Karpas-422 (cell line): Measurements from ENCODE around the gene SNX19. TPM values are rescaled to one million over a fixed set of nuclear protein-coding genes. Genes with fewer than 3 reads are reported as not detected.

Source experiments
- DNase-seq: peaks from one replicate; pipeline ENCODE4 v3.0.0-alpha.2; 2015
- H2AFZ ChIP-seq: fragments of 200-600 bp; sonication (generic); 2 replicates; pipeline ENCODE4 v1.6.1; 2014; ENCODE audit warnings: antibody characterized with exemption, low read length, mixed read lengths
- H3K27ac ChIP-seq: fragments of 200-600 bp; sonication (generic); 2 replicates; pipeline ENCODE4 v1.5.1; 2014; ENCODE audit warnings: mild to moderate bottlenecking, low read length, moderate library complexity
- H3K27me3 ChIP-seq: fragments of 200-600 bp; sonication (generic); 2 replicates; pipeline ENCODE4 v1.6.1; 2014; ENCODE audit warnings: low read length, mixed read lengths
- H3K36me3 ChIP-seq: fragments of 200-600 bp; sonication (generic); 2 replicates; pipeline ENCODE4 v1.6.1; 2014; ENCODE audit warnings: low read length, mixed read lengths; ENCODE audit not compliant: insufficient read depth
- H3K4me1 ChIP-seq: fragments of 200-600 bp; sonication (generic); 2 replicates; pipeline ENCODE4 v1.6.1; 2014; ENCODE audit warnings: mild to moderate bottlenecking, low read length, mixed read lengths
- H3K4me2 ChIP-seq: fragments of 200-600 bp; sonication (generic); 2 replicates; pipeline ENCODE4 v1.6.1; 2014; ENCODE audit warnings: low read length, low read depth, mild to moderate bottlenecking; ENCODE audit not compliant: poor library complexity, severe bottlenecking
- H3K4me3 ChIP-seq: fragments of 200-600 bp; sonication (generic); 2 replicates; pipeline ENCODE4 v1.5.1; 2014; ENCODE audit warnings: mild to moderate bottlenecking, antibody characterized with exemption, low read length, mixed read lengths
- H3K79me2 ChIP-seq: fragments of 200-600 bp; sonication (generic); 2 replicates; pipeline ENCODE4 v1.6.1; 2014; ENCODE audit warnings: mild to moderate bottlenecking, low read length, mixed read lengths
- H3K9ac ChIP-seq: fragments of 200-600 bp; sonication (generic); 2 replicates; pipeline ENCODE4 v1.6.0; 2014; ENCODE audit warnings: low read length
- H3K9me2 ChIP-seq: fragments of 200-600 bp; sonication (generic), shearing (Covaris generic); replicated peaks from 2 replicates; pipeline ENCODE4 v1.6.0; 2014; ENCODE audit warnings: mild to moderate bottlenecking, low read length, moderate library complexity; ENCODE audit not compliant: insufficient read depth
- H3K9me3 ChIP-seq: fragments of 300-700, 200-600 bp; sonication (generic); 2 replicates; pipeline ENCODE4 v1.6.1; 2014; ENCODE audit warnings: low read length, mixed read lengths
- H4K20me1 ChIP-seq: fragments of 200-600 bp; sonication (generic); 2 replicates; pipeline ENCODE4 v1.6.1; 2014; ENCODE audit warnings: mild to moderate bottlenecking, antibody characterized with exemption, low read length, low read depth; ENCODE audit not compliant: insufficient read depth
- total RNA-seq: library from RNA; depleted of rRNA; stranded (reverse); fragments of >200 nt; shearing (Covaris generic); gene quantifications from 2 replicates; pipeline ENCODE4 v1.2.3, GENCODE V29; 2014; ENCODE audit warnings: low replicate concordance

The SNX19 gene
- total RNA-seq, 1 experiment from 2014 or later, result 30.7 TPM

- DNase-seq, result no peak
- no peak overlapping the region for H3K9ac ChIP-seq
- no peaks in the 10 kb centered on the region for H3K79me2 ChIP-seq
- no peak overlapping the region for H3K4me3 ChIP-seq
- H4K20me1 ChIP-seq, result no peaks in the 10 kb centered on the region
- H3K9me3 ChIP-seq, result no peaks in the 10 kb centered on the region
- H3K4me2 ChIP-seq, result no peak overlapping the region
- no peaks in the 10 kb centered on the region for H3K4me1 ChIP-seq
- no peaks in the 10 kb centered on the region for H3K36me3 ChIP-seq
- no peaks in the 10 kb centered on the region for H3K9me2 ChIP-seq
- no peaks in the 10 kb centered on the region for H3K27me3 ChIP-seq
- H2AFZ ChIP-seq, result no peak overlapping the region
- H3K27ac ChIP-seq, result no peak overlapping the region
These were observed 86.3 kb downstream of the SNX19 start for GRCh38 chr11:130829920-130830511.

- H3K4me2 ChIP-seq, result no peak overlapping the region
These were observed 87.5 kb downstream of the SNX19 start for GRCh38 chr11:130828741-130829140.

DNA sequence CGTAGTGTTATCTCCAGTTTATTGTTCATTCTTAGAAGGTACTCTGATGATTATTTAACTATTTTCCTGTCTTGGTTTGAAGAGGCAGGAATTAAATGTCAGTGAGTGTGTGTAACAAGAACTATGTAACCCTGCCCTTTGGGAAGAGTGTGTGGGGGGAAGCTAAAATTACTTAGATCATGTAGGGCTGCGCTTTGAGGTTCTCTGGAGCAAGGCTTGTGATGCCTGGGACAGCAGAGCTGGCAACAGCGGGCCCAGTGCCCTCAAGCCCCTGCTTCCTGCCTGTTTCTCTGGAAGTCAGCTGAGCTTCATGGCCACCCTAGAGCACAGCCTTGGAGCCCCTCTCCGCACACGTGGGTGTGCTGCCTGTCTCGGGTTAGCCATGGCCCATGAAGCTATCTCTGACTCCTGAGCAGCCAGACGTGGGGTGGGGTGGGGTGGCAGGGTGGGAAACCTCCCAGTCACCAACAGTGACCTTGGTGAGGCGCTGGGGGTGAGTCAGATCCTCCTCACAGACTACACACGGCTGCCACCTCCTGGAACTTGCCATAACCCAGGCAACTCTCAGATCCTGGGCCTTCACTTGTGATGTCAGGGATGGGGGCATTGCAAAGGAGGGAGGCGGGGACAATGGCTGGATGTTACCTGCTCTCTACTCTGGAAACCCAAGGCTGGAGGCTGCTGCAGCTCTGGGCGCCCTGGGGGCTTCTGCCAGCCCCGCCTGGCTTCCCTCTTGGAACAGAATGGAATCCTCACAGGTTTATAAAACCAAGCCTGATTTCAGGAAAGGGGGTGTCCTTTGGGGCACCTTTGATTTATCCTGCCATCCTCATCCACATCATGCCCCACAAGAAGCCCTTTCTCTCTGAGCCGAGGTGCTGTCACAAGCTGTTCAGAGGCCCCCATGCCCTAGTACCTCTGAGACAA lies 88.6 kb downstream of the SNX19 start:
- H3K36me3 ChIP-seq, result no peaks in the 10 kb centered on the region
- H3K27ac ChIP-seq, result no peak overlapping the region
- H3K4me3 ChIP-seq, result no peak overlapping the region
- no peaks in the 10 kb centered on the region for H3K79me2 ChIP-seq
- no peak overlapping the region for H3K9ac ChIP-seq
- H3K4me2 ChIP-seq, result no peak overlapping the region
- H3K9me2 ChIP-seq, result no peaks in the 10 kb centered on the region
- no peaks in the 10 kb centered on the region for H4K20me1 ChIP-seq
- no peaks in the 10 kb centered on the region for H3K27me3 ChIP-seq
- H3K9me3 ChIP-seq, result no peaks in the 10 kb centered on the region
- peak; percentile 55 for DNase-seq
- no peaks in the 10 kb centered on the region for H3K4me1 ChIP-seq
- H2AFZ ChIP-seq, result no peak overlapping the region

More at GRCh38 chr11:130828741-130829140, 87.5 kb downstream of the SNX19 start:
- Histone ChIP-seq H2AFZ (no peak overlapping the region), H3K79me2 (no peaks in the 10 kb centered on the region), H3K9me3 (no peaks in the 10 kb centered on the region), H3K27ac (no peak overlapping the region), H3K9ac (no peak overlapping the region), H3K9me2 (no peaks in the 10 kb centered on the region), H4K20me1 (no peaks in the 10 kb centered on the region), H3K4me3 (no peak overlapping the region), H3K4me1 (no peaks in the 10 kb centered on the region), H3K36me3 (no peaks in the 10 kb centered on the region), H3K27me3 (no peaks in the 10 kb centered on the region)
- no peak for DNase-seq

DNA sequence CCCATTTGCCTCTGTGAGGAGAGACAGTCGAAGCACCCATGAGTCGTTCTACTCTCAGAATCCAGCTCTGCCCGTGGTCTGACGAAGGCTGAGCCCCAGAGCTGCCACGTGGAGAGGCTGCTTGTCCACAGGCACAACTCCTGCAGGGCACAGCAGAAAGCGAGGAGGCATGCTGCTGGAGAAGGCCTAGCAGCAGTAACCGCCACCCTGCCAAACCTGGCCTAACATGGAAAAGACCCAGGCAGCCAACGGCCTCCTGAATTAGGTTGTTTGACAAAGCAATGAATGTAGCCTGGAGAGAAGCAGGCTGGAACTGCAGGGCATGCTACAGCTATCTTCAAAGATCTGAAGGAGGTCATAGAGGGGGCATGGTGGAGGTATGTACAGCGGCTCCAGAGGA lies 89.7 kb downstream of the SNX19 start:
- H3K27me3 ChIP-seq, result no peaks in the 10 kb centered on the region
- no peak overlapping the region for H3K4me2 ChIP-seq
- H3K9ac ChIP-seq, result no peak overlapping the region
- no peak overlapping the region for H2AFZ ChIP-seq
- H3K4me1 ChIP-seq, result no peaks in the 10 kb centered on the region
- H3K9me3 ChIP-seq, result no peaks in the 10 kb centered on the region
- H3K79me2 ChIP-seq, result no peaks in the 10 kb centered on the region
- no peak for DNase-seq
- no peak overlapping the region for H3K27ac ChIP-seq
- no peaks in the 10 kb centered on the region for H3K36me3 ChIP-seq
- H3K4me3 ChIP-seq, result no peak overlapping the region
- no peaks in the 10 kb centered on the region for H3K9me2 ChIP-seq
- no peaks in the 10 kb centered on the region for H4K20me1 ChIP-seq

- H4K20me1 ChIP-seq, result no peaks in the 10 kb centered on the region
- H3K4me2 ChIP-seq, result no peak overlapping the region
- no peak overlapping the region for H3K27ac ChIP-seq
- H3K4me3 ChIP-seq, result no peak overlapping the region
- DNase-seq, result no peak
- no peak overlapping the region for H3K9ac ChIP-seq
- no peaks in the 10 kb centered on the region for H3K36me3 ChIP-seq
- no peak overlapping the region for H2AFZ ChIP-seq
- no peaks in the 10 kb centered on the region for H3K27me3 ChIP-seq
- no peaks in the 10 kb centered on the region for H3K9me2 ChIP-seq
- no peaks in the 10 kb centered on the region for H3K79me2 ChIP-seq
- no peaks in the 10 kb centered on the region for H3K4me1 ChIP-seq
- no peaks in the 10 kb centered on the region for H3K9me3 ChIP-seq
These were observed 90.3 kb downstream of the SNX19 start for GRCh38 chr11:130825983-130826382.

- no peak overlapping the region for H3K27ac ChIP-seq
- no peaks in the 10 kb centered on the region for H3K4me1 ChIP-seq
- H2AFZ ChIP-seq, result no peak overlapping the region
- no peaks in the 10 kb centered on the region for H3K9me3 ChIP-seq
- no peak overlapping the region for H3K4me2 ChIP-seq
- no peaks in the 10 kb centered on the region for H3K36me3 ChIP-seq
- H3K9me2 ChIP-seq, result no peaks in the 10 kb centered on the region
- no peaks in the 10 kb centered on the region for H4K20me1 ChIP-seq
- H3K79me2 ChIP-seq, result no peaks in the 10 kb centered on the region
- H3K9ac ChIP-seq, result no peak overlapping the region
- H3K27me3 ChIP-seq, result no peaks in the 10 kb centered on the region
- H3K4me3 ChIP-seq, result no peak overlapping the region
- no peak for DNase-seq
These were observed 90.7 kb downstream of the SNX19 start for GRCh38 chr11:130825561-130825960.
